IPS-NIHi11 (cell line): Measurements from ENCODE around the gene FAM107B.

Experiments used
- DNase-seq: peaks from one replicate; pipeline ENCODE4 v3.0.0; 2012; ENCODE audit warnings: mixed read lengths, low spot score

Gene FAM107B

DNA sequence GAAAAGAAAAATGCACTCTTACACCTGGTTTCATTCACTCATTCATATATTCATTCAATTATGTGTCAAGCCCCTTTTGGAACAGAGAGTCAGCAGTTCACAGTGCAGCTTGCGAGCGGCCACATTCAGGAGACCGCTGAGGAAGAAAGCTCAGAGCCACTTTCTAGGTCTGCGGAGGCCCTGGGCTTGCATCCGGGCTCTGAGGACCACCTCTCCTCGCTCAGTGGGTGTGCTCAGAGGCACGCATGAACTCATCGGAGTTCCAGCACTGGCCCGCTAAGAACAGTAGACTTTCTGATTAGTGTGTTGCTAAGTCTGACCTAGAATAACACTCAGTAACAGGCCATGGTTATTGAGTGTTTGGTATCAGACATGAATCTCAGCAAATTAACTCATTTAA is 1.8 kb upstream of the FAM107B start:
- DNase-seq = no peak

DNA sequence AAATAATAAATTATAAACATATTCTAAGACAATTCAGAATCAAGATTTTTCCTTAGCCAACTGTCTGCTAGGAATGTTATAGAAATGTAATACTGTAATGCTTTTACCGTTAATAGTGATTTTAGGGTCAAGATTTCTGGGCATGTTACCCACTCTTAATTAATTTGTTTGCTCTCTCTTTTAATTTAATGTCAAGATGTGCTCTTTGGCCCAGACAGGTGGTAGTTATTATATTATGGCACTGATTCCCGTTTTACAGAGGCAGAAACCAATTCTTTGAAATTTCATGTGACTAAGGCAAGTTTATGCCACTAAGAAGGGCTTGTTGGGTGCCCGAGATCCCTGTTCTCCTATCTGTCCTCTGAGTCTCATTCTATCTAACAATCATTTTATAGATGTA is 959 bp upstream of the FAM107B start:
- no peak for DNase-seq

DNA sequence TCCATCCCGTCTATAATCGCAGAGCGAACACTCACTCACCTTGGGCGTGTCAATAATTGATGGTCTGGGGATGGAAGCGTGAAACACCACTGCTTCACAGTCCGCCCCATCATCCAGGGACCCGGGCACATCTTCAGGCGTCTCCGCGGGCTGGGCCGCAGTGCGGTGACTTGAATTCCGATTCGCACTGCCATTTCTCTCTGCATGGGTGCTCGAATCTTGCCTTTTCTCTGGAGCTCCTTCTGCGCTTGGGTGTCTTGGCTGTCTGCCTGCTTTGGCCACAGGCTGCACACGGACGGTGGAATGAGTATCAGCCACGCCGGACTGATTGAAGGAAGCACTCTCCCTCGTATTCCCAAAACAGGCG is 500 bp downstream of the FAM107B start:
- DNase-seq = no peak

DNA sequence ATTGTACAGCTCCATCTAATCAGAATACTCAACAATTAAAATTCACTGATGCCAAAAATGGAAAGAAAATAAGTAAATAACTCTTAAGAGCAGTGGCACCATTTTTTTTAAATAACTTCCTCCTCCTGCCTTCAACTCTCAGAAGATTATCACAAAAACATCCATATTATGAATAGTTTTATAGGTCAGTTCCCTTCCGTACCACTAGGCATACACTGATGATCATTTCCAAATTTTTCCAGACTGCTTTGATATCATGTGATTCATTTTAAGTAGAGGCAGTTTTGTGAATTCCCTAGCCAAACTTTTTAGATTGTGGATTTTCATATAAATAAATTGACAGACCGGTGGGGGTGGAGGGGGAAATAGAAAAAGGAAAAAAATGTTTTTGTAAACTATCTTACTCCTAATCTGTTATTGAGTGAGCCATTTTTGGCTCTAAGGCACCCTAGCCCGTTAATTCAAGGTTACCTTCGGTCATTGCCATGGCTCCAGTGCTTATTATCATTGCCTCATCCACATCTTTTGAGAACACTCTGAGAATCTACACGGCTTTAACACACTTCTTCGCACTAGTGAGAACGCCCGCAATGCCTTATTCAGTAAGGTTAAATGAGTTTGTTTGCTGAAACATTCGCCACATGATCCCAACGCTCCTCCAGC is 1.0 kb downstream of the FAM107B start:
- DNase-seq = no peak

DNA sequence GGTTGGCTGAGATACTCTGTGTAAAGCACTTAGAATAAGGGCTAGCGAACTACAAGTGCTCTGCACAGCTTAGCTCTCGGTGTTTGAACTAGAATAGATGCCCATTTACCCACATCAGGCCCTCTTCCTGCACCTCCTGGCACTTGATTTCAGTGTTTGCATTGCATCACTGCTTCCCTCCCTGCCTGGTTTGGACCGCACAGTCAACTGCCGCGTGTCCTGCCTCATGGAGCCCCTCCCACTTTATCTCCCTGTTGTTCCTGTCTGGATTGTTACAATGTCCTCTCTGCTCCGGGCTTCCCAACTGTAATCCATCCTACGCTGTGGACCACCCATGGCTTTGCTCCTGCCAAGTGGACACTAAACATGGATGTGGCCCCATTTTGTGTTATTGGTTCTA is 2.3 kb downstream of the FAM107B start:
- DNase-seq = no peak

DNA sequence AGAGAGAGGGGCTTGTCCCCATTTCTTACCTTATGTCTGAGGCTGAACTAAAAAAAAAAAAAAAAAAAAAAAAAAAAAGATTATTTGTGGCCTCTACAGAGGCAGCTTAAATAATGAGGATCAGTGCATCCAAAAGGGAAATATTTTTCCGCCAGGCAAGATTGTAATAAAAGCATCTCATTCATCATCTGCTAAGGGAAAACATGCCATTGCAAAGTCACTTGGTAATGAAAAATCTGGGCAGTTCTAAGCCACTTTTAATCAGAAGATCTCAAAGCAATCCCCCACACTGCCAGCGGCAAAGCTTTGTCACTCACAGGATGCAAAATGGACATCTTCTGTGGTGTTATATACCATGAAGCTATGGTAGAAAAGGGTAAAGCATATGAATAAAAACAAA is 3.8 kb downstream of the FAM107B start:
- no peak for DNase-seq

DNA sequence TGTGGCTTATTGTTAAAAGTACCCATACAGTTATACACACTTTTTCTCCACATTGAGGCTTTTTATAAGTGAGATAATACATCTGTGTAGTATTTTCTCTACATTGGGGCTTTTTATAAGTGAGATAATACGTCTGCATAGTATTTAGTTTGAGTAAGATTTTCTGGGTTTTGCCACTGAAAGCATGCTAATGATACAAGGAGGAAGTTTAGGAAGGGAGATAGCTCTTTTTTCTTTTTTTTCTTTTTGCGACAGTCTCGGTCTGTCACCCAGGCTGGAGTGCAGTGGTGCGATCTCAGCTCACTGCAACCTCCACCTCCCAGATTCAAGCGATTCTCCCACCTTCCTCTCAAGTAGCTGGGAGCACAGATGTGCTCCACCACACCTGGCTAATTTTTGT is 13.3 kb downstream of the FAM107B start:
- DNase-seq = no peak

DNA sequence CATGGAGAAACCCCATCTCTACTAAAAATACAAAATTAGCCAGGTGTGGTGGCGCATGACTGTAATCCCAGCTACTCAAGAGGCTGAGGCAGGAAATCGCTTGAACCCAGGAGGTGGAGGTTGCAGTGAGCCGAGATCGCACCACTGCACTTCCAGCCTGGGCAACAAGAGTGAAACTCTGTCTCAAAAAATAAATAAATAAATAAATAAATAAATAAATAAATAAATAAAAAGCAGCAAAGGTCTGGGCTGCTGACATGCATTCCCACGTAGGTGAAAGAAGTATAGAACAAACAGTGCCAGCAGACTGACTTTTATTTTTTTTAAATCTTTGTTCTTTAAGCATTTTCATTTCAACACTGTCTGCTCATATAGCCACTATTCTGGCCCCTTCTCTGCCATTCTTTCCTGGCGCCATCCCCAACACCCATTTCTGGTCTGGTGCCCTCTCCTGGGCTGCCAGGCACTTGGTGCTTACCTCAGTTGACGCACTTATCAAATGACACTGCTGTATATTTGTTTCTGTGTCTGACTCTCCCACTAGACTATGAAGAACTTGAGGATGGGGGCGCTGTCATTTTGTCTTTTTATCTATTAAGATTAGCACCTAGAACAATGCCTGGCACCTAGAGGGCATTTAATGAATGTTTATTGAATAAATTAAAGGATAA is 15.6 kb downstream of the FAM107B start:
- no peak for DNase-seq

DNA sequence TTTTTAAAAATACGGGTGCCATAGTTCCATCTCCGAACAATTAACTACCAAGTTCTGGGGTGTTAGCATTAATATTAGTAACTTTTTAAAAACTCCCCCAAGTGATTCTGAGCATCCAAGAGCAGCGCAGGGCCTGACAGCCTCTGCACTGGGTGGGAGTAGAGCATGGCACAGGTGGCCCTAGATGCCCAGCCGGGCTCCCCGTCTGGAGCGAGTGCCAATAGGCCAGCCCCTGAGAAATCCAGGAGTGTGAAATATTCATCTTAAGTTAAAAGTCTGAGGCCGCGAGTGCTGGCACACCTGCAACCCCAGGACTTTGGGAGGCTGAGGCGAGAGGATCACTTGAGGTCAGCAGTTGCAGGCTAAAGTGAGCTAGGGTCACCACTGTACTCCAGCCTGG is 16.2 kb downstream of the FAM107B start:
- no peak for DNase-seq

DNA sequence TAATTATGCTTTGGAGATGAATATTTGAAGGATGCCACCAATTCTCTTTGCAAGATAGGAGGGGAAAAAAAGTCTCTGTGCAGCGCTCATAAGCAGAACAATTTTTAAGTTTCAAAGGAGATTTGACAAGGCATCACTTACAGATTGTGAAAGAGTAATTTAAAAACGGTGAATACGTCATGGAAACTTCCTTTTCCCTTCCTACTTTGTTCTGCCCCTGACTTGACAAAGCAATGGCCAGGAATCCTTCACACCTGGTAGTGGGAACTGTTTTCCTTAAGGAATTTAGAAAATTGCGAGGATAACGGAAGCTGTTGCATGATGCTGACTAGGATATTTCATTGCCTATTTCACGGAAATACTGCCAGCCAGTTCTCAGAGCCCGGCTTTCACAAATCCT is 16.7 kb downstream of the FAM107B start:
- DNase-seq = no peak

DNA sequence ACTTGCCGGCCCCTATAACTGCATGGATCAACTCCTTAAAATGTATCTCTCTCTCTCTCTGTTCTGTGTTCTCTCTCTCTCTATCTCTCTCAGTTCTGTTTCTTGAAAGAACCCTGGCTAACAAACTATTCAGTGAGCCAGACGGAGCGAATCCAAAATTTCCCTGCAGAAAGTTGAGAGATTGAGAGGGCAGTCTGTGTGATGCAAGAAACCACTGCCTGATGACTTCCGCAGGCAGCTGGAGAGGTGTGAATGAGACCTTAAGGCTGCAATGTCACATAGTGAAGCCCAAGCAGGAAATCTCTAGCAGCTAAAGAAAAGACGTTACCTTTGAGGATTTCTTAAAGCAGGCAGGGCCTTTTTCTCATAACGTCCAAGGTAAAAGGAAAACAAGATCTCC is 17.3 kb downstream of the FAM107B start:
- no peak for DNase-seq

DNA sequence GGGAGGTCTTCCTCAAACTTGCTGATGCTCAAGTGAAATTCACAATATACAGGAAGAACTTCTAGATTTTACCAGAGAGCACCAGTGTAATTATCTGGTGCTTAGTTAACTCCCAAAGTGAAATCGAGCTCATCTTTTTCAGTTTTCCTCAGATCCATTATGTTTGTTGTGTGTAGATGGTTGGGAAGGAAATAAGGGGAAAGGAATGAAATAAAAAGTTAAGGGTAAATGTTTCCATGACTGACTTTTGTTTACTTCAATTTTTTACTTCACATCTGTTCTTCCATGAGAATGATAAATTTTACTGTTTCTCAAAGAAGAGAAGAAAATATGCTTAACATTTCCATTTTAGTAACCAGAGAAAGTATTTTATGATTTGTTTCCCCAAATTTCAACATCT is 21.3 kb downstream of the FAM107B start:
- DNase-seq = no peak

DNA sequence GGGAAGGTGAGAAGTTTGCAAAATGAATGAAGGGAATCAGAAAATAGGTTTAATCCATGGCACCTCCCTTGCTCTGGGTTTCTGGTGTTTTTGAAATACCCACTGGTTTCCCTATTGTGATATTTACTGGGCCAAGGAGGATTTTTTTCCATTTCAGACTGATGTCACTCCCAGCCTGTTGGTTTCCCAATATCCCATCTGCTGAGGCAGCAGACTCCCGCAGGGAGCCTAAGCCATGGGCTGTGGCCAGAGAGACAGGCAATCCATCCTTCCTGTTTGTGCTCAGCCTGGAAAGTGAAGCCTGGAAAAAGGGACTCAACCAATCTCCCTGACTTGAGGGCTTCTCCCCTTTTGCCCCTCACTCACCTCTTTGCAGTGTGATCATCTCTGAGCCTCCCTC is 22.8 kb downstream of the FAM107B start:
- no peak for DNase-seq

DNA sequence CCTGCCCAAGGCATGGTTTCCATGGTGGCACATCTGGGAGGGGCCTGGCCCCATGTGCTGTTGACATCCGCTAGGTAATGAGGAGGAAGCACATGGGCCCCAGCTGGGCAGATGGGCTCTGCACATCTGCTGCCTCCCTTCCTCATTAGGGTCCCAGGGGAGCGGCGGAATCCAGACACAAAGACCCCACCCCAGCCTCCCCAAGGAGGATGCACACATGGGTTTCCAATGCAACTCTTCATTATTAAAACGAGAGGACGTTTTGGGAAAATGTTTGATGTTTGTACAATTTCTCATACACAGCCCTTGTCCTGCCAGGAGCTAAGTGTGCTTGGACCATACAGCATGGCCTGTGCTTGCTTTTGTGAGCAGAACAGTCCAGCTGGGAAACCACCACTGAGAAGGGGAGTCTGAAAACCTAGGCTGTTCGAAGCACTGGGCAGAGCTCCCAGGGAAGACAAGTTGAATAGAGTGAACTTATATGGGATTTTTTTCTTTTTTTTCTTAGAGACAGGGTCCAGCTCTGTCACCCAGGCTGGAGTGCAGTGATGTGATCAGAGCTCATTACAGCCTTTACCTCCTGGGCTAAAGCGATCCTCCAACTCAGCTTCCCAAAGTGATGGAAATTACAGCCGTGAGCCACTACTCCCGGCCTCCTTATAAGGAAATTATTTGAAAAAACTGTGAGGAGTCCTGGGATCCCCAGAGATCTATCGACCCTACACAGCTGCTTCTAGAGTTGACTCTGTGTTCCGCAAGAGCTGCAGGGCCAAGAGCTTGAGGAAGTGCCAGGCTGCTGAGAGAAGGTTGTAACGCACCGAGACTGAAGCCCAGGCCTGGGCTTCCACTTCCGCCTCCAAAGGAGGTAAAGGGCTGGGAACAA is 23.4 kb downstream of the FAM107B start:
- DNase-seq = peak; percentile 33

DNA sequence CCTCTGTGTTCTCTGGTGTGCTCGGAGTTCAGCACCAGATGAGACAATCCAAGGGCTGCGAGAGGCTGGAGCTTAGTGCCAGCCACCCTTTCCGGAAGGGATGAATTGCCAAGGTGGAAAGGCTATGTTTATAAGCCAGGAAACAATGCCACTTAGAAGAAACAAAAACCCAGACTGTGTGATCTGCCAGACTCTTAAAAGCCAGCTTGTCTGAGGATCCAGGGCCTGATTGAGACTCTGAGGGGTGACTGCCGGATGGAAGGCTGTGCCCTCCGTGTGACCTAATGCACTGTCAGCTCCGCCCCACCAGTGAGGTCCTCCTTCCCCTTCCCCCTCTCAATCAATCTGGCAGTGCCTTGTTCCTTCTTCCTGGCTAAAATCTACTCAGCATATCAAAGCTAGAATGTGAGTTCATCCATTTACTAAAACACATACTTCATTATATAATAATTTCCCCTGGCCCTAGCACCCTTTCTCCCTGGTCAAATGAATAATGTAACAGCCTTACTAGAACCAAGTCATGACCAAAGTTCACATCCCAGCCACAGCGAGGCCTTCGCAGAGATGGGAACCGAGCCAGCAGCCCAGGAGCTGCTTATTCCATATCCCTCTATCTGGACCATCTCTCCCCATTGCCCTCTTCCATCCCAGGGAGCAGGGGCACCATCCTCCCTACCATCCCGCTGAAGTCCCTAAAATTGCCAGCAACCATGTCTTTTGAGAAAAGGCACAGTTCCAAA is 25.5 kb downstream of the FAM107B start:
- peak; percentile 29 for DNase-seq

DNA sequence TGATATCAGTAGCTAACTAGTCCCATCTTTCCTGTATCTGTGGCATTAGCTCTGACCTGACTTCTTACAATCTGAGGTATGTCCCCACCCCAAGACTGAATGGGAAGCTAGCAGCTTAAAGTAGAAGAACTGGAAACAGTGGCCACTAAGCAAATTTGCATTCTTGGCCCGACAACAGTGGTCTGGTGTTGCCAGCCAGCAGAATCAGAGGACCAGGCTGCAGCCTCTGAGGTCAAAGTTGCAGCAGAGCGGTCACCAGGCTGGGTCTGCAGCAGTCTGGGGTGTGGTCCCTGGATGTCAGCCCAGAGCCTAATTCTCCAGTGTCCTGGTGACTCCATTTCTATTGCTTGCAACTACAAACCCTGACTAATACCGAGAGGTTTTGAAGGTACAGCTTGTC is 26.3 kb downstream of the FAM107B start:
- DNase-seq = no peak

DNA sequence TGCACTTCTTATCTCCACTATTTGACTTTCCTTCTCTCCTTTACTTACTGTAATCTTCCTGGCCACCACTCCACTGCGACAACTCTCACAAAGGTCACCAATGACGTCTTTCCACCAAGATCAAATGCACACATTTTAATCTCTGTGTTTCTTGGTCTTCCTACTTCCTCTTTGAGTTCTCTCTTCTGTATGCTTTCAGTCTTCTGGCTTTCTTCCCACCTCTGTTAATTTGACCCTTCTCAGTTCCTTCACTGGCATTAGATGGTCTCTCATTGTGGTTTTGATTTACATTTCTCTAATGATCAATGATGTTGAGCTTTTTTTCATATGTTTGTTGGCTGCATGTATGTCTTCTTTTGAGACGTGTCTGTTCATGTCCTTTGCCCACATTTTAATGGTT is 31.9 kb downstream of the FAM107B start:
- DNase-seq = no peak

DNA sequence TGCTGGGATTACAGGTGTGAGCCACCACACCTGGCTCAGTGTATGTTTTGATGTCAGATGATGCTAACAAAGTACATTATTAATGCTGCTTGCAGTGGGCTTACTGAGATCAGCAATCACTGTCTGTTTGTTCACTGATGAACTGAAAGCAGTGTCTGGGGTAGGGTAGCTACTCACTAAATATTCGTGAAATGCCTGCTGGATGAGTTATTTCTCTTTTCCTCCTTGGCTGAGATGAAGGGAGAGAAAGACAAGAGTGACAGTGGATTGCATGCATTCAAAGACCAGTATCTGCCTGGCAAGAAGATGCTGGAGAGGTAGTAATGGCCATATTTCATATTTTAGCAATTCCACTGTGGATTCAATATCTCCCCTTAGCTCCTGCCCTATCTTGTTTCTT is 32.3 kb downstream of the FAM107B start:
- no peak for DNase-seq

DNA sequence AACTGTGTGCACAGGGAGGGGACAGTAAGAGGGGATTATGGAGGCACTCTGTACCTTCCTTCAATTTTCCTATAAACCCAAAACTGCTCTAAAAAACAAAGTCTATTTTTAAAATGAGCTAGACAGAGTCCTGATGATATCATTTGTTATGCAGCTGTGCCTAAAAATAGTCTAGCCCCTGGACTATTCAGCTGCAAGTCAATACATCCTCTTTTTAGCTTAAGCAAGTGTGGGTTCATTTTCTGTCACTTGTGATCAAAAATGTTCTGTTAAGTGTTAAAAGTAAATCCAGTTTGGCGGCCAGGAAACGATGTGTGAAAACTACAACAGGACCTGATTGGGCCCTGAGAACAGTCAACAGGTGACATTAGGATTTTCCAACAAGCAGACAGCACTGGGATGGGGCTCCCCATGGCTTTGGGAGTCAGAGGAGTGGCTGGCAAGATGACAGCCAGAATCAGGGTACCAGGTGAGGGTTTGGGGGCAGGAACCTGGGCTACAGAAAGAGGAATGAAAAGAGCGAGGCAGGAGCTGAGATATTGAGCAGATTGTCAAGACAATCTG is 33.9 kb downstream of the FAM107B start:
- no peak for DNase-seq

DNA sequence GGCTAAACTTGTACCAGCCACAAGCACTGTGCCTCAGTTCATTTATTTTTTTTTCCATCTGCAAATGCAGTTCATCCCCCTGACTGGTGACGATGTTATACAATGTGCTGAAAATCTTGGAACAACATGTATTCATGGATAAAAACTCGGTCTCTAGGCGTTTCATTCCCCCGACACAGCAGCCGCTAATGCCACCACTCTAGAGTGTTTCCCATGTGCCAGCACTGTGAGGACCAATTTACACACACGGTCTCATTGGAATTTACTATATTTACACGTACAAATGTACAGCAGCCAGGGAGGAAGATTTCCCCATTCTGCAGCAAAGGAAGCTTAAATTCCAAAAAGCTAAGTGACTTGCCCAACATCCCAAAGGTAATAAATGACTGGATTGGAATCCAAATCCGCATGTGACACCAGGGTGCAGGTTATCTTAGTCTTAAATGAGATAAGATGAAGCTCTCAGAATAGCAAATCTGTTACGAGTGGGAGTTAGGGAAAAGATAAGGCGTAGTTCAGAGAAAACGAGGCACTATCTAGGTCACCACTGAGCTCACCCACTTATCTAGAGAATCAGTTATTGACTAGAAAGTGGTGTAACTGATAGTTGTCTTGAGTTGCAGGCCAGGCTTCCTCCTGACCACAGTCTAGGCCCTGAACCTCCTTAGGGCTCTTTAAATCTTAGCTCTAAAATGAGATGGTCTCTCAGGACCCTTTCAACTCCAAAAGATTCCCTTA is 36.7 kb downstream of the FAM107B start:
- no peak for DNase-seq

DNA sequence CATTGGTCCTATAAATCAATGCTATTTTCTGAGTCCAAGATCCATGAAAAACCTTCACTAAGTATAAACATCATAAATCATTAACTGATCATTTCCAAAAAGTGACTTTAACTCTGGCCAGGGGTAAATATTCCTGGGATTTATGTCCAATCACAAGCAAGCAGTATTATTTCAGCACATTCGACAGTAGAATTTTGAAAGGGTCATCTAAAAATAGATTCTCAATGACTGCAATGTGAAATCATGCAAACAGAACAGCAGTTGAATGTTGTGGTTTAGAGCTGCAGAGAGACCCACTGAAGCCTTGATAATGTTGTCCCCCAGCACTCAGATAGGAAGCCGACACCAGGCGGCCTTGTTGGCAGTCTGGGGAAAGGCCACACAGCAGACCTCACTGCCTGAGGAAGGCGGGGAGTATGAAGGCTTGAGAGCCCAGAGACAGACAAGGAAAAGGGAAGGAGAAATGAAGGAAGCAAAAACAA is 38.1 kb downstream of the FAM107B start:
- DNase-seq = no peak
